SKM-1 (cell line): ENCODE measurements around the gene OR1K1.
"Not testable (repeated sequence)": the region's sequence is repeated elsewhere in the genome, so short reads cannot be mapped to it uniquely, and the experiment has no call there.

Experiments used
- DNase-seq: peaks from one replicate; lab custom pipeline; 2025; ENCODE audit not compliant: unreplicated experiment; lab: John Stamatoyannopoulos, UW

Gene OR1K1, protein sequence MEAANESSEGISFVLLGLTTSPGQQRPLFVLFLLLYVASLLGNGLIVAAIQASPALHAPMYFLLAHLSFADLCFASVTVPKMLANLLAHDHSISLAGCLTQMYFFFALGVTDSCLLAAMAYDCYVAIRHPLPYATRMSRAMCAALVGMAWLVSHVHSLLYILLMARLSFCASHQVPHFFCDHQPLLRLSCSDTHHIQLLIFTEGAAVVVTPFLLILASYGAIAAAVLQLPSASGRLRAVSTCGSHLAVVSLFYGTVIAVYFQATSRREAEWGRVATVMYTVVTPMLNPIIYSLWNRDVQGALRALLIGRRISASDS

DNA sequence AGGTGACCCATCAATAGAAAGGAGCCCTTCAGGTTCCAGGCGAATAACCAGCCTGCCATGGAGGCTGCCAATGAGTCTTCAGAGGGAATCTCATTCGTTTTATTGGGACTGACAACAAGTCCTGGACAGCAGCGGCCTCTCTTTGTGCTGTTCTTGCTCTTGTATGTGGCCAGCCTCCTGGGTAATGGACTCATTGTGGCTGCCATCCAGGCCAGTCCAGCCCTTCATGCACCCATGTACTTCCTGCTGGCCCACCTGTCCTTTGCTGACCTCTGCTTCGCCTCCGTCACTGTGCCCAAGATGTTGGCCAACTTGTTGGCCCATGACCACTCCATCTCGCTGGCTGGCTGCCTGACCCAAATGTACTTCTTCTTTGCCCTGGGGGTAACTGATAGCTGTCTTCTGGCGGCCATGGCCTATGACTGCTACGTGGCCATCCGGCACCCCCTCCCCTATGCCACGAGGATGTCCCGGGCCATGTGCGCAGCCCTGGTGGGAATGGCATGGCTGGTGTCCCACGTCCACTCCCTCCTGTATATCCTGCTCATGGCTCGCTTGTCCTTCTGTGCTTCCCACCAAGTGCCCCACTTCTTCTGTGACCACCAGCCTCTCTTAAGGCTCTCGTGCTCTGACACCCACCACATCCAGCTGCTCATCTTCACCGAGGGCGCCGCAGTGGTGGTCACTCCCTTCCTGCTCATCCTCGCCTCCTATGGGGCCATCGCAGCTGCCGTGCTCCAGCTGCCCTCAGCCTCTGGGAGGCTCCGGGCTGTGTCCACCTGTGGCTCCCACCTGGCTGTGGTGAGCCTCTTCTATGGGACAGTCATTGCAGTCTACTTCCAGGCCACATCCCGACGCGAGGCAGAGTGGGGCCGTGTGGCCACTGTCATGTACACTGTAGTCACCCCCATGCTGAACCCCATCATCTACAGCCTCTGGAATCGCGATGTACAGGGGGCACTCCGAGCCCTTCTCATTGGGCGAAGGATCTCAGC, at the start of gene OR1K1:
Gene OR1K1 (plus strand): TSS at position 58 of the 995 bp plus-strand sequence. CDS start 0 bp downstream, at position 58.
- DNase-seq: no peak

GRCh38 chr9:122754825-122755224, 45.1 kb upstream of the OR1K1 start:
- no peak for DNase-seq

GRCh38 chr9:122767817-122768216, 32.1 kb upstream of the OR1K1 start:
- DNase-seq: no peak

DNA sequence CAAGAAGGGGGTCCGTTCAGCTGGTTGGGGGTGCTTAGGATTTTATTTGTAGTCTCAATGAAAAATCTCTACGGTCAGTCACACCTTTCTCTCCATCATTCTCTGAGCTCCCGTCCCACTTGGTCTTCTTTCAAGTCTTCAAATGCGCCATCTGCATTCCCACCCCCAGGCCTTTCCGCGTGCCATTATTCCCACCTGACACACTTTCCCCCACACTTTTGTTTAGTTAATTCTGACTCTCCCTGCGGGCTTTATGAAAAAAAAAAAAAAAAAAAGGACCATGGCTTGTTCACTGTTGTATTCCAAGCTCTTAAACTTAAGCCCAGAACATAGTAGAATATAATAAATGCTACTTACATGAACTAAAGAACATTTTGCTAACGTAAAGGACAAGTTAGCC, 22.9 kb upstream of the OR1K1 start:
- no peak for DNase-seq

DNA sequence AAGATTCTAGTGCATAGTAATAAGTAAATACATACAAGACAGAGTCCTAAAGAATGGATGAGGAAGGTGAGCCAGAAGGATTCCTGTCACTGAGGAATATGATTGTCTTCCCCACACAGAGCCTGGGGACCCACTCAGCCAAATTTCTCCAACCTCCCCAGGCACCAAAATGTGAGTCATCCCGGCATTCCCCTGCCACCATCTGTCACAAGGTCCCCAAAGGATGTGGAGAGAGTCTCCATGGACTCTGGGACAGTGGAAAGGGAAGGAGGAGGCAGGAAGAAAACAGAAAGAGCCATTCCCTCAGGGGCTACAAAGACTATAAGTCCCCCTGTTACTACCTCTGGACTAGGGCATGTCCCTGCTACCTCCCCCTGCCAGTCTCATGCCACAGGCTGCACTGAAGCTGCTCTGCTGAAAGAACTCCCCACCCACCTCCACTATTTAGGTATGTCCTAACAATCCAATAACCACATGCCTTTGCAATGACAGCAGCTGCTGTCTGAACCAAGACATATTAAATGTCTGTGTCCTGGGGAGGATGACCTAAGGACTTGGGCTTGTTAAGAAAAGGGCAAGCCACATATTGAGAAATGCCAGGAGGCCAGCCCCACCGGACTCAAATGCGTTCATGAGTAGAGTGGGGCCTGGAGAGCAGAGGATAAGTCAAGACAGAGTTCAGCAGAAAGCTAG, 21.8 kb upstream of the OR1K1 start:
- no peak for DNase-seq

DNA sequence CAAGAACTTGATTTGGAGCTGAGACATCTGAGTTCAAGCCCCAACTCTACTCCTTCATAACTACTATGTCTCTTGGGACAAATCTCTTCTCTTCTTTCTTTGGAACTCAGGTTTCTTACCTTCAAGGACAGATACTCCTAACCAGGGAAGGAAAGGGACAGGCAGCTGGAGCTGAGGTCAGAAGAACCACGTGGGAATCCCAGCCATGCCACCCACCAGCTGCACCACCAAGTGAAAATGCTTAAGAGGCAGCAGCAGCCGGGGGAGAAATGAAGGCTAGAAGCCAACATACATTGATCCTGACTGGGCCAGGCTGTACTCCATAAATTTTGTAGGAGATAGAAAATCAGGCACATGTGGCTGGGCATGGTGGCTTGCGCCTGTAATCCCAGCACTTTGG, 20.7 kb upstream of the OR1K1 start:
- DNase-seq: no peak

- DNase-seq: no peak
These were observed 19.9 kb upstream of the OR1K1 start for GRCh38 chr9:122780026-122780425.

DNA sequence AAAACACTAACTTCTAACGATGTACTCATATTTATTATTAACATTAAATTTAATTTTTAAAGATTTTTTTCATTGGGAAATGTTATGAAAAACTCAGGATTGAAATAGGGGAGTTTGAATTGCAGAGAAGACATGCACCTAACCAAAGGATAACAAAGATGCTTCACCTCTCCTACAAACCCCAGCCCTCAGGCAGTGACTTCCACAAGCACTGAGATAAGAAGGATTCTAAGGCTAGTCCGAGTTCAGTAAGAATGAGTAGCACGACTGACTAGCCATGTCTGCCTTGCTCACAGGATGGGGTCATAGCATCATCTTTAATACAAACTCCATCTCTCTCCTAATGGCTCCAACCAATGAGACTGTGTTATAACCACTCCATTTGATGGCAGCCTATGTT, 18.3 kb upstream of the OR1K1 start:
- DNase-seq: no peak

- no peak for DNase-seq
These were observed 14.7 kb upstream of the OR1K1 start for GRCh38 chr9:122785269-122785668.

GRCh38 chr9:122786338-122786737, 13.6 kb upstream of the OR1K1 start:
- no peak for DNase-seq

GRCh38 chr9:122788831-122789230, 11.1 kb upstream of the OR1K1 start, which contains the start of gene OR5C1:
Gene OR5C1 (plus strand): TSS chr9:122788933. CDS start chr9:122788933, 0 bp downstream.
- DNase-seq: no peak

- DNase-seq: no peak
These were observed 10.5 kb upstream of the OR1K1 start for GRCh38 chr9:122789256-122790046.

DNA sequence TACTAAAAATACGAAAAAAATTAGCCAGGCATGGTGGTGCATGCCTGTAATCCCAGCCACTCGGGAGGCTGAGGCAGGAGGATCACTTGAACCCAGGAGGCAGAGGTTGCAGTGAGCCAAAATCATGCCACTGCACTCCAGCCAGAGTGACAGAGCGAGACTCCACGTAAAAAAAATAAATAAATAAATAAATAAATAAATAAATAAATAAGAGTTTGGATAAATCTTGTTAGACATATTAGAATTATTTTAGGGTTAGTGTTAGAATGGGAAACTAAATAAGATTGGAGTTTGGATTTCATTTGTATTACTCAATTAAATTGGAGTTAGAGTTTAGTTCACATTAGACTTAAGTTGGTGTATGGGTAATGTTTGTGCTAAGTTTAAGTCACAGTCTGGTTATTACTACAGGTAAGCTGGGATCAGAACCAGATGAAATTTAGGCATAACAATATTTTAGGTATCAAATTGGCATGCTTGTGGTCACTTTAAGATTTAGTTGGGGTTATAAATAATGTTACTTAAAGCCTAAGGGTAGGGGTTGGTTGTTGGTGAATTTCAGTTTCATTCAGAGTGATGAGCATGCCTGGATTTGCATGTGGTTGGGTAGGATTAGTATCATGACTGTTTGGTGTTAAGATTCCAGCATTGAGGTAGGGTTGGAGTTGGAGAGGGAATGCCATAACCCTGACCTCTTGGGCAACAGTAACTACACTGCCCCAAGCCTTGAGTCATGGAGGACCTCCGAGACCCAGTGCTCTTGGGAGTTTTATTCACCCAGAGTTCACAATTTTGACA, 7.9 kb upstream of the OR1K1 start:
- no peak for DNase-seq

- no peak for DNase-seq
These were observed 2.4 kb upstream of the OR1K1 start for GRCh38 chr9:122797316-122798063.

GRCh38 chr9:122806661-122807060, 6.7 kb downstream of the OR1K1 start:
- DNase-seq: no peak

GRCh38 chr9:122807271-122807900, 7.5 kb downstream of the OR1K1 start:
- DNase-seq: no peak

DNA sequence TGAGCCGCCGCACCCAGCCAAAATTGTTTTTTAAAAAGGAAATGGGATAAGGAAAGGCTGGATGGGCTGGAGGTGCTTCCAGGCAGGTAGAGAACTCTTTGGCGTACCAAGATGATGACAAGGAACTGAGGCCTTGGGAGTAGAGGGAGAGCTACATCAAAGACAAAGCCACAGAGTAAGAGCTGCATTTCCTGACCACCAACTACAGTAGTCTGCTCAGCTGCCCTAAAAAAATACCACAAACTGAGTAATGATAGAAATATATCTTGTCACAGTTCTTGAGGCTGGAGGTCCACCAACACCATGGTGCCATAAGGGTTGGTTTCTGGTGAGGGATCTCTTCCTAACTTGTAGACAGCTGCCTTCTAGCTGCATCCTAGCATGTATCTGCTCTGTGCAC, 8.2 kb downstream of the OR1K1 start:
- no peak for DNase-seq

DNA sequence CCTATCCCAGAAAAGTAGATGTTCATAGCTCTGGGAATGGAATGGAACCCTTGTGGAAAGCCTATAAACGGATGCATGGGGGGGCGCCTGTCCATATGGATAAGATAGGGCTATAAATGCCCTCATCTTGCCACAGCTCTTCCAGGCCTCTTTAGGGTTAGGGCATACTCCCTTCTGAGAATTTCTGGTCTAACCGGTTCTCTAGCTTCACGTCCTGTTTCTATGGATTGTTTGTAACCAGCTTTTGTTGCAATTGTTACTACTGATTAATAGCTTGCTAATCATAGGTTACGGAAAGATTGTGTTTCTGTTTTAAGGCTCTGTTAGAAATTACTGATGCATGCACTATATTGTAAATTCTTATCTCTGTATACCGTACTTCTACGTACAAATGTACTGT, 9.3 kb downstream of the OR1K1 start:
- not testable (repeated sequence) for DNase-seq
